ENCODE measurements around the gene RNU6-7. TPM values are rescaled to one million over a fixed set of nuclear protein-coding genes. Genes with fewer than 3 reads are reported as not detected.

The RNU6-7 gene
- total and polyA plus RNA-seq, 2 of the 13 experiments (the other 11 are each of a cell fraction or from before 2014, with no cell fraction given), result under 0.01 TPM; not detected in 1

GRCh38 chr14:32203928-32204357 lies 2.1 kb downstream of the RNU6-7 start (continued):
- TF ChIP-seq HNF1A (IDR thresholded peaks at IDR 0.05; ENCODE audit: low read depth) (no peak), HNF1A (CRISPR knock-in tag; IDR thresholded peaks at IDR 0.05; ENCODE audit: borderline replicate concordance) (no peak), ZNF891 (CRISPR knock-in tag; IDR thresholded peaks at IDR 0.05) (no peak), CSRNP2 (CRISPR knock-in tag; conservative IDR thresholded peaks at IDR 0.05; ENCODE audit: low read depth) (no peak), FOSL1 (CRISPR knock-in tag; IDR thresholded peaks at IDR 0.05; ENCODE audit: borderline replicate concordance) (no peak), MIER2 (CRISPR knock-in tag; IDR thresholded peaks at IDR 0.05) (no peak), RFXAP (CRISPR knock-in tag; IDR thresholded peaks at IDR 0.05; ENCODE audit: borderline replicate concordance) (no peak), ZNF441 (CRISPR knock-in tag; IDR thresholded peaks at IDR 0.05; ENCODE audit: borderline replicate concordance) (no peak), KDM2A (CRISPR knock-in tag; IDR thresholded peaks at IDR 0.05; ENCODE audit: borderline replicate concordance, low read depth) (no peak), MED1 (CRISPR knock-in tag; IDR thresholded peaks at IDR 0.05) (peak; percentile 11; the same call in 1 of the 2 replicates), MBNL3 (CRISPR knock-in tag; conservative IDR thresholded peaks at IDR 0.05) (no peak), TBX3 (IDR thresholded peaks at IDR 0.05; ENCODE audit: borderline replicate concordance) (no peak), REPIN1 (CRISPR knock-in tag; IDR thresholded peaks at IDR 0.05; ENCODE audit: borderline replicate concordance, low read depth) (no peak), HOMEZ (CRISPR knock-in tag; IDR thresholded peaks at IDR 0.05; ENCODE audit: low read depth) (0 out of 2 replicates have a peak, but pooled peaks have one; percentile 29), BRCA1 (CRISPR knock-in tag; IDR thresholded peaks at IDR 0.05) (no peak), ZFP1 (CRISPR knock-in tag; IDR thresholded peaks at IDR 0.05) (no peak), ZNF235 (CRISPR knock-in tag; IDR thresholded peaks at IDR 0.05; ENCODE audit: borderline replicate concordance) (0 out of 2 replicates have a peak, but pooled peaks have one; percentile 26), ZNF205 (CRISPR knock-in tag; IDR thresholded peaks at IDR 0.05) (no peak), ZNF557 (CRISPR knock-in tag; IDR thresholded peaks at IDR 0.05) (peak; percentile 68; the same call in 1 of the 2 replicates), ZNF333 (CRISPR knock-in tag; IDR thresholded peaks at IDR 0.05; ENCODE audit: borderline replicate concordance) (peak; percentile 22; the same call in 1 of the 2 replicates), ZNF879 (CRISPR knock-in tag; IDR thresholded peaks at IDR 0.05) (no peak), ZFP36 (IDR thresholded peaks at IDR 0.05; ENCODE audit: borderline replicate concordance, low read depth, low read length, partially characterized antibody) (no peak)
- TF ChIP-seq, protein P1, sequence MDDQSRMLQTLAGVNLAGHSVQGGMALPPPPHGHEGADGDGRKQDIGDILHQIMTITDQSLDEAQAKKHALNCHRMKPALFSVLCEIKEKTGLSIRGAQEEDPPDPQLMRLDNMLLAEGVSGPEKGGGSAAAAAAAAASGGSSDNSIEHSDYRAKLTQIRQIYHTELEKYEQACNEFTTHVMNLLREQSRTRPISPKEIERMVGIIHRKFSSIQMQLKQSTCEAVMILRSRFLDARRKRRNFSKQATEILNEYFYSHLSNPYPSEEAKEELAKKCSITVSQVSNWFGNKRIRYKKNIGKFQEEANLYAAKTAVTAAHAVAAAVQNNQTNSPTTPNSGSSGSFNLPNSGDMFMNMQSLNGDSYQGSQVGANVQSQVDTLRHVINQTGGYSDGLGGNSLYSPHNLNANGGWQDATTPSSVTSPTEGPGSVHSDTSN (CRISPR knock-in tag; IDR thresholded peaks at IDR 0.05; ENCODE audit: borderline replicate concordance), result no peak
